HCT116 (cell line): Measurements from ENCODE around the gene DEPDC5.

Experiments
- EZH2 ChIP-seq: fragments of 200-600 bp; sonication (generic); IDR thresholded peaks from 2 replicates; pipeline ENCODE4 v1.6.1; 2017; ENCODE audit warnings: antibody characterized with exemption, mixed run types
- POLR2A ChIP-seq: IDR thresholded peaks from 2 replicates; pipeline ENCODE4 v1.7.0; 2011; ENCODE audit warnings: borderline replicate concordance; ENCODE audit not compliant: insufficient read depth, insufficient read length; ENCODE audit errors: extremely low read depth
- POLR2AphosphoS5 ChIP-seq: IDR thresholded peaks from 2 replicates; pipeline ENCODE4 v1.6.1; 2011; ENCODE audit warnings: mild to moderate bottlenecking, low read depth, low read length, moderate library complexity
- RAD21 ChIP-seq: IDR thresholded peaks from 2 replicates; pipeline ENCODE4 v1.6.1; 2012; ENCODE audit warnings: low read depth, mild to moderate bottlenecking
- SIN3A ChIP-seq: IDR thresholded peaks from 2 replicates; pipeline ENCODE4 v1.6.1; 2012; ENCODE audit warnings: low read depth
- TCF7L2 ChIP-seq: IDR thresholded peaks from 2 replicates; pipeline ENCODE4 v1.7.0; 2011; ENCODE audit warnings: borderline replicate concordance, inconsistent platforms; ENCODE audit not compliant: insufficient read depth, insufficient read length; ENCODE audit errors: extremely low read depth
- ZFX ChIP-seq: fragments of 450-650 bp; IDR thresholded peaks from 2 replicates; pipeline ENCODE4 v1.6.1; 2017
- ZNF274 ChIP-seq: fragments of 200-500 bp; sonication (Bioruptor generic); IDR thresholded peaks from 2 replicates; pipeline ENCODE4 v1.6.1; 2014; ENCODE audit warnings: mild to moderate bottlenecking, low read depth, low read length, inconsistent platforms
- TF ChIP-seq, protein P1 (sequence below), 3 experiments: fragments of 200-600 bp in 1 of 3; sonication (generic) in 1 of 3; IDR thresholded peaks in 2 of 3; conservative IDR thresholded peaks in 1 of 3; 2 replicates each; pipeline ENCODE4 v1.5.1; 2012 to 2017; ENCODE audit warnings: low read depth in 2 of 3, low read length in 2 of 3, antibody characterized with exemption in 1 of 3, borderline replicate concordance in 1 of 3, control low read depth in 1 of 3, mild to moderate bottlenecking in 1 of 3, mixed read lengths in 1 of 3, mixed run types in 1 of 3, moderate library complexity in 1 of 3; ENCODE audit not compliant: insufficient read depth in 1 of 3
- TF ChIP-seq, protein P2 (sequence below): IDR thresholded peaks from 2 replicates; pipeline ENCODE4 v1.6.1; 2012

DNA sequence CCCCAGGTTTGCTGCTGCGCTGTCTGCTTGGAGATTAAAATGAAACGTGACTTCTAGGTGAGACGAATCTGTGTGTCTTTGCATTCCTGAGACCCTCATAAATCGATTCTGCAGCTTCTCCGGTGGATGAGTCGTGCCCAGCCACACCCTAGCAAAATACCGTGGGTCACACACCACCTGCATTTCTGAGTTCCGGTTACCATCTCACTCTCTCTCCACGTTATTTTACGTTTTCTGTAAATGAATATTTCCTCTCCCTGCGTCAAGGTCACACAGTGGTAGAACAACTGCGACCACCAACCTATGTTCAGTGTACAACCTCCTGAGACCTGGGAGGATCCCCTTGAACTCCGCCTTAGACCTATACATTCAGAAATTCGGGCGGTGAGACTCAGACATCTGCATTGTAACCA lies 191.6 kb downstream of the DEPDC5 start:
- TF ChIP-seq, protein P1, sequence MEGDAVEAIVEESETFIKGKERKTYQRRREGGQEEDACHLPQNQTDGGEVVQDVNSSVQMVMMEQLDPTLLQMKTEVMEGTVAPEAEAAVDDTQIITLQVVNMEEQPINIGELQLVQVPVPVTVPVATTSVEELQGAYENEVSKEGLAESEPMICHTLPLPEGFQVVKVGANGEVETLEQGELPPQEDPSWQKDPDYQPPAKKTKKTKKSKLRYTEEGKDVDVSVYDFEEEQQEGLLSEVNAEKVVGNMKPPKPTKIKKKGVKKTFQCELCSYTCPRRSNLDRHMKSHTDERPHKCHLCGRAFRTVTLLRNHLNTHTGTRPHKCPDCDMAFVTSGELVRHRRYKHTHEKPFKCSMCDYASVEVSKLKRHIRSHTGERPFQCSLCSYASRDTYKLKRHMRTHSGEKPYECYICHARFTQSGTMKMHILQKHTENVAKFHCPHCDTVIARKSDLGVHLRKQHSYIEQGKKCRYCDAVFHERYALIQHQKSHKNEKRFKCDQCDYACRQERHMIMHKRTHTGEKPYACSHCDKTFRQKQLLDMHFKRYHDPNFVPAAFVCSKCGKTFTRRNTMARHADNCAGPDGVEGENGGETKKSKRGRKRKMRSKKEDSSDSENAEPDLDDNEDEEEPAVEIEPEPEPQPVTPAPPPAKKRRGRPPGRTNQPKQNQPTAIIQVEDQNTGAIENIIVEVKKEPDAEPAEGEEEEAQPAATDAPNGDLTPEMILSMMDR (IDR thresholded peaks at IDR 0.05 in 2 of 3, conservative IDR thresholded peaks at IDR 0.05 in 1 of 3; ENCODE audit: borderline replicate concordance in 1 of 3, insufficient read depth in 1 of 3, low read depth in 2 of 3, low read length in 2 of 3), result no peak
- TF ChIP-seq POLR2AphosphoS5 (no peak), SIN3A (no peak), POLR2A (no peak), TCF7L2 (no peak), ZFX (no peak), ZNF274 (no peak), RAD21 (no peak), EZH2 (no peak)
- TF ChIP-seq, protein P2, sequence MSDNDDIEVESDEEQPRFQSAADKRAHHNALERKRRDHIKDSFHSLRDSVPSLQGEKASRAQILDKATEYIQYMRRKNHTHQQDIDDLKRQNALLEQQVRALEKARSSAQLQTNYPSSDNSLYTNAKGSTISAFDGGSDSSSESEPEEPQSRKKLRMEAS, result no peak
